ENCODE data around the gene NEDD9. TPM values are rescaled to one million over a fixed set of nuclear protein-coding genes. Genes with fewer than 3 reads are reported as not detected.

Gene NEDD9
- total and polyA plus RNA-seq, 2 of the 13 experiments (the other 11 are each of a cell fraction or from before 2014, with no cell fraction given), result 27.1 to 389 TPM

DNA sequence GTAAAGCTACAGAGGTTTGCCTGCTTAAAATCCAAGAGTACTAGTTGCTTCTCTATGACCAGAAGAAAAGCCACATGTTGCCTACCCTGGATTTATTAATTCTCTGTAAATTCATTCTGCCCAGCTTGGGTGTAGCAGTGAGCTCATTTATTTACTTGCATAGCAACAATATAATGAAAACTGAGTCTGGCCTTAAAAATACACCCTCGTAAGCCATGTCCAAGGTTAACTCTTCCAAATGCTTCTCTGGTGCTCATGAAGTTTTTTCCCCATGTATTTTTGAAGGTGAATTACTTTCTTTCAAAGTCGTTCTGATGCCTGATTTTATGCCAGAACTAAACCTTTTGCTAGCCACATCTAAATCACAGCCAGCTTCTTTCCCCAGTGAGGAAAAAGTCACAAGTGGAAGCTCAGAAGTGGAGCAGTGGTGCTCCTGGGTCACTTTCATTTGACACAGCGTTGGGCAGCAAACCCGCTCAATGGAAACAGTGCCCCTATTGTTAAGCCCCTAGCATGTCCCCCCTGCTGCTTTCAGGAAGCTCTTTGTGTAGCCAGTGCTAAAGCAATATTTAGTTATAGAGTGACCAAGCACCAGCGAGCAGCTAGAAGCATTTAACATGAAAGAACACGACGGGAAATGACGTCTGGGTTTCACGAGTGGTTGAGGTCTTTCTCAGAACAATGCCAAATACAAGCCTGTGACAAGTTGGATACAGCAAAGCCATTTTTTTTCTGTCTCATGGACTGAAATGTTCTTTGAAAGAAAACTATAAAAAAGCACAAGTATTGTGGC, 29.8 kb downstream of the NEDD9 start (continued):
- TF ChIP-seq, protein P1, sequence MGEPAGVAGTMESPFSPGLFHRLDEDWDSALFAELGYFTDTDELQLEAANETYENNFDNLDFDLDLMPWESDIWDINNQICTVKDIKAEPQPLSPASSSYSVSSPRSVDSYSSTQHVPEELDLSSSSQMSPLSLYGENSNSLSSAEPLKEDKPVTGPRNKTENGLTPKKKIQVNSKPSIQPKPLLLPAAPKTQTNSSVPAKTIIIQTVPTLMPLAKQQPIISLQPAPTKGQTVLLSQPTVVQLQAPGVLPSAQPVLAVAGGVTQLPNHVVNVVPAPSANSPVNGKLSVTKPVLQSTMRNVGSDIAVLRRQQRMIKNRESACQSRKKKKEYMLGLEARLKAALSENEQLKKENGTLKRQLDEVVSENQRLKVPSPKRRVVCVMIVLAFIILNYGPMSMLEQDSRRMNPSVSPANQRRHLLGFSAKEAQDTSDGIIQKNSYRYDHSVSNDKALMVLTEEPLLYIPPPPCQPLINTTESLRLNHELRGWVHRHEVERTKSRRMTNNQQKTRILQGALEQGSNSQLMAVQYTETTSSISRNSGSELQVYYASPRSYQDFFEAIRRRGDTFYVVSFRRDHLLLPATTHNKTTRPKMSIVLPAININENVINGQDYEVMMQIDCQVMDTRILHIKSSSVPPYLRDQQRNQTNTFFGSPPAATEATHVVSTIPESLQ (CRISPR knock-in tag; conservative IDR thresholded peaks at IDR 0.05), result 0 out of 2 replicates have a peak, but pooled peaks have one; percentile 90
- TF ChIP-seq ZNF670 (CRISPR knock-in tag; IDR thresholded peaks at IDR 0.05; ENCODE audit: borderline replicate concordance) (no peak), ZNF615 (CRISPR knock-in tag; IDR thresholded peaks at IDR 0.05; ENCODE audit: borderline replicate concordance) (no peak), ZSCAN25 (CRISPR knock-in tag; IDR thresholded peaks at IDR 0.05) (peak; percentile 61), ZNF430 (CRISPR knock-in tag; IDR thresholded peaks at IDR 0.05) (no peak), ASH2L (IDR thresholded peaks at IDR 0.05; ENCODE audit: insufficient read length, low read depth, low read length) (peak; percentile 76), SP140L (CRISPR knock-in tag; IDR thresholded peaks at IDR 0.05; ENCODE audit: borderline replicate concordance) (no peak), HNF4G (IDR thresholded peaks at IDR 0.05; ENCODE audit: borderline replicate concordance, low read depth, low read length) (no peak), HNF4G (CRISPR knock-in tag; IDR thresholded peaks at IDR 0.05; ENCODE audit: borderline replicate concordance, low read depth) (no peak), ZNF143 (CRISPR knock-in tag; IDR thresholded peaks at IDR 0.05) (no peak), ZNF234 (CRISPR knock-in tag; conservative IDR thresholded peaks at IDR 0.05) (no peak), PHF8 (CRISPR knock-in tag; IDR thresholded peaks at IDR 0.05) (no peak), TCF12 (IDR thresholded peaks at IDR 0.05) (no peak), TCF12 (CRISPR knock-in tag; IDR thresholded peaks at IDR 0.05) (peak; percentile 78), GABPA (IDR thresholded peaks at IDR 0.05; ENCODE audit: low read depth, low read length) (no peak), GABPA (CRISPR knock-in tag; IDR thresholded peaks at IDR 0.05; ENCODE audit: low read depth) (peak; percentile 79), RXRB (CRISPR knock-in tag; IDR thresholded peaks at IDR 0.05; ENCODE audit: borderline replicate concordance) (peak; percentile 80), ZNF17 (CRISPR knock-in tag; IDR thresholded peaks at IDR 0.05) (no peak), SIX4 (CRISPR knock-in tag; IDR thresholded peaks at IDR 0.05) (0 out of 2 replicates have a peak, but pooled peaks have one; percentile 60), RFXANK (CRISPR knock-in tag; IDR thresholded peaks at IDR 0.05) (peak; percentile 15; the same call in 1 of the 2 replicates)
- TF ChIP-seq, protein P2, sequence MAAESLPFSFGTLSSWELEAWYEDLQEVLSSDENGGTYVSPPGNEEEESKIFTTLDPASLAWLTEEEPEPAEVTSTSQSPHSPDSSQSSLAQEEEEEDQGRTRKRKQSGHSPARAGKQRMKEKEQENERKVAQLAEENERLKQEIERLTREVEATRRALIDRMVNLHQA (CRISPR knock-in tag; IDR thresholded peaks at IDR 0.05), result no peak
- TF ChIP-seq, protein P3, sequence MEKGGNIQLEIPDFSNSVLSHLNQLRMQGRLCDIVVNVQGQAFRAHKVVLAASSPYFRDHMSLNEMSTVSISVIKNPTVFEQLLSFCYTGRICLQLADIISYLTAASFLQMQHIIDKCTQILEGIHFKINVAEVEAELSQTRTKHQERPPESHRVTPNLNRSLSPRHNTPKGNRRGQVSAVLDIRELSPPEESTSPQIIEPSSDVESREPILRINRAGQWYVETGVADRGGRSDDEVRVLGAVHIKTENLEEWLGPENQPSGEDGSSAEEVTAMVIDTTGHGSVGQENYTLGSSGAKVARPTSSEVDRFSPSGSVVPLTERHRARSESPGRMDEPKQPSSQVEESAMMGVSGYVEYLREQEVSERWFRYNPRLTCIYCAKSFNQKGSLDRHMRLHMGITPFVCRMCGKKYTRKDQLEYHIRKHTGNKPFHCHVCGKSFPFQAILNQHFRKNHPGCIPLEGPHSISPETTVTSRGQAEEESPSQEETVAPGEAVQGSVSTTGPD (CRISPR knock-in tag; IDR thresholded peaks at IDR 0.05), result no peak
- TF ChIP-seq, protein P4, sequence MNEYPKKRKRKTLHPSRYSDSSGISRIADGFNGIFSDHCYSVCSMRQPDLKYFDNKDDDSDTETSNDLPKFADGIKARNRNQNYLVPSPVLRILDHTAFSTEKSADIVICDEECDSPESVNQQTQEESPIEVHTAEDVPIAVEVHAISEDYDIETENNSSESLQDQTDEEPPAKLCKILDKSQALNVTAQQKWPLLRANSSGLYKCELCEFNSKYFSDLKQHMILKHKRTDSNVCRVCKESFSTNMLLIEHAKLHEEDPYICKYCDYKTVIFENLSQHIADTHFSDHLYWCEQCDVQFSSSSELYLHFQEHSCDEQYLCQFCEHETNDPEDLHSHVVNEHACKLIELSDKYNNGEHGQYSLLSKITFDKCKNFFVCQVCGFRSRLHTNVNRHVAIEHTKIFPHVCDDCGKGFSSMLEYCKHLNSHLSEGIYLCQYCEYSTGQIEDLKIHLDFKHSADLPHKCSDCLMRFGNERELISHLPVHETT (CRISPR knock-in tag; conservative IDR thresholded peaks at IDR 0.05), result no peak; the same call in 1 of the 2 replicates
- TF ChIP-seq, protein P5, sequence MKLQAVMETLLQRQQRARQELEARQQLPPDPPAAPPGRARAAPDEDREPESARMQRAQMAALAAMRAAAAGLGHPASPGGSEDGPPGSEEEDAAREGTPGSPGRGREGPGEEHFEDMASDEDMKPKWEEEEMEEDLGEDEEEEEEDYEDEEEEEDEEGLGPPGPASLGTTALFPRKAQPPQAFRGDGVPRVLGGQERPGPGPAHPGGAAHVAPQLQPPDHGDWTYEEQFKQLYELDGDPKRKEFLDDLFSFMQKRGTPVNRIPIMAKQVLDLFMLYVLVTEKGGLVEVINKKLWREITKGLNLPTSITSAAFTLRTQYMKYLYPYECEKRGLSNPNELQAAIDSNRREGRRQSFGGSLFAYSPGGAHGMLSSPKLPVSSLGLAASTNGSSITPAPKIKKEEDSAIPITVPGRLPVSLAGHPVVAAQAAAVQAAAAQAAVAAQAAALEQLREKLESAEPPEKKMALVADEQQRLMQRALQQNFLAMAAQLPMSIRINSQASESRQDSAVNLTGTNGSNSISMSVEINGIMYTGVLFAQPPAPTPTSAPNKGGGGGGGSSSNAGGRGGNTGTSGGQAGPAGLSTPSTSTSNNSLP (IDR thresholded peaks at IDR 0.05; ENCODE audit: low read depth, low read length), result 0 out of 2 replicates have a peak, but pooled peaks have one; percentile 19

Measured in HepG2 (cell line).